SU-DHL-6 (cell line): ENCODE results near the gene CD200.

ENCODE experiments used
- EZH2phosphoT487 ChIP-seq: fragments of 200-600 bp; sonication (generic), shearing (Covaris generic); conservative IDR thresholded peaks from 2 replicates; pipeline ENCODE4 v1.6.1; 2018; ENCODE audit warnings: mild to moderate bottlenecking, antibody characterized with exemption, low read length, moderate library complexity, mixed read lengths
- TF ChIP-seq, protein P1 (sequence below): fragments of 200-600 bp; sonication (generic); IDR thresholded peaks from one replicate; pipeline ENCODE4 v1.5.1; 2017; ENCODE audit warnings: antibody characterized with exemption, mild to moderate bottlenecking, low read length, moderate library complexity; ENCODE audit not compliant: insufficient read depth, poor library complexity, severe bottlenecking

DNA sequence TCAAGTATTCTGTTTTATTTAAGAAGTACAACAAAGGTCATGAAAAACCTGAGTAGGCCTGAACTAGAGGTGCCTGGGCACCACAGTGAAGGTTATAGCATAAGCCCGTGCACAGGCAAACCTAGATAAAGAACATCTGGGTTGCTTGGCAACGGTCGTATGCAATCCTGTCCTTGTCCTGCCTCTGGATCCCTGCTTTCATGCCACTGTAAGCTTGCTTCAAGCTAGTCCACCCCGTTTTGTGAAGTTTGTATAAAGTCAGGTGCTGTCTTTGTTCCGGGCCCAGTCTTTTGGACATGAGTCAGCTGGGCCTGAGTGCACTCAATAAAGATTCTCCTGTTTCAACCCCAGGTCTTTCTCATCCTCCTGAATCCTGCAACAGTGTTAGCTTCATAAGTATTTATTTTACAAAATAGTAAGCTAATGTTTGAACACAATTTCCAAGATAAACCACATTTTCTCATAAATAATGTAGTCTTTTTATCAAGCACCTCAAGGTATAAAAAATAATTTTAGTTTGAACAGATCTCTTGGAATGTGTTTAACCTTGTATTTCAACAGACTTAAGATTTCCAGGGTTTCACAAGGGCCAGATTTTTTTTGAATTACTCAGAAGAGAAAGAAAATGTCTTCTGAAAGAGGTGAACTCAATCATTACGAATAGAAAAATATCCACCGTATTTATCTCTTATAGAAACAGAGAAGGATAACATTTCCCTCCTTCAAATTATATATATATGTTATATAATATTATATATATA, 24.6 kb upstream of the CD200 start:
- TF ChIP-seq, protein P1, sequence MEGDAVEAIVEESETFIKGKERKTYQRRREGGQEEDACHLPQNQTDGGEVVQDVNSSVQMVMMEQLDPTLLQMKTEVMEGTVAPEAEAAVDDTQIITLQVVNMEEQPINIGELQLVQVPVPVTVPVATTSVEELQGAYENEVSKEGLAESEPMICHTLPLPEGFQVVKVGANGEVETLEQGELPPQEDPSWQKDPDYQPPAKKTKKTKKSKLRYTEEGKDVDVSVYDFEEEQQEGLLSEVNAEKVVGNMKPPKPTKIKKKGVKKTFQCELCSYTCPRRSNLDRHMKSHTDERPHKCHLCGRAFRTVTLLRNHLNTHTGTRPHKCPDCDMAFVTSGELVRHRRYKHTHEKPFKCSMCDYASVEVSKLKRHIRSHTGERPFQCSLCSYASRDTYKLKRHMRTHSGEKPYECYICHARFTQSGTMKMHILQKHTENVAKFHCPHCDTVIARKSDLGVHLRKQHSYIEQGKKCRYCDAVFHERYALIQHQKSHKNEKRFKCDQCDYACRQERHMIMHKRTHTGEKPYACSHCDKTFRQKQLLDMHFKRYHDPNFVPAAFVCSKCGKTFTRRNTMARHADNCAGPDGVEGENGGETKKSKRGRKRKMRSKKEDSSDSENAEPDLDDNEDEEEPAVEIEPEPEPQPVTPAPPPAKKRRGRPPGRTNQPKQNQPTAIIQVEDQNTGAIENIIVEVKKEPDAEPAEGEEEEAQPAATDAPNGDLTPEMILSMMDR, result no peak
- TF ChIP-seq EZH2phosphoT487, result no peak
